ENCODE data around the gene TRABD2A. TPM values are rescaled to one million over a fixed set of nuclear protein-coding genes. Genes with fewer than 3 reads are reported as not detected.

Gene TRABD2A
- total and polyA plus RNA-seq, 9 of the 15 experiments (the other 6 are each of a cell fraction or from before 2014, with no cell fraction given): 0.07 to 0.45 (median 0.25) TPM

DNA sequence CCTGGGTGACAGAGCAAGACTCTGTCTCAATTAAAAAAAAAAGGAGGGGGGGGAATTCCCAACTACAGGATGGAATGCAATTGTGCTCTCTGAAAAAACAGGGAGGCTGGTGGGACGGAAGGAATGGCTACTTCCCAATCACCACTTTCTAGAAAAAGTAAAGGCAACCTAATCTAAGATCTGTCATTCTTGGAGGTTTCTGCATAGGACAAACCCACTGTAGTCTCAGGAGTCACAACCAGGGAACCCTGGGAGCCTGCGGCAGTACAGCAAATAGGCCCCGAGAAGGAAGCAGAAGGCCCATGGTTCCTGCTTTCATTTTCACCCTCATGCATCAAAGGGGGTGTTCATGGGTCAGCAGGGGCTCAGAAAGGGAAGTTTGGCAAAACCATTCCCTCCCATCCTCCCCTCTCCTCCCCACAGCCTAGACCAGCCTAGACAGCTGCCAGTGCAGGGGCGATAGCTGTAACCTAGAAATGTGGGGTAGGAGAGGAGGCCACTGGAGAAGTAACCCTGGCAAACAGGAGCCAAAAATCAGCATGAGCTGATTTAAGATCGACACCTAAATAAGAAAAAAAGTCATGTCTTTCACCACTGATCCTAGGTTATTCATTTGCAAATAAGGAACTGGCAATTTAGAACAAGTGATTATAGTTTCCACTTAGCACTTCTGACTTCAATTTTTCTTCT, 48.0 kb downstream of the TRABD2A start (continued):
- TF ChIP-seq, protein P1, sequence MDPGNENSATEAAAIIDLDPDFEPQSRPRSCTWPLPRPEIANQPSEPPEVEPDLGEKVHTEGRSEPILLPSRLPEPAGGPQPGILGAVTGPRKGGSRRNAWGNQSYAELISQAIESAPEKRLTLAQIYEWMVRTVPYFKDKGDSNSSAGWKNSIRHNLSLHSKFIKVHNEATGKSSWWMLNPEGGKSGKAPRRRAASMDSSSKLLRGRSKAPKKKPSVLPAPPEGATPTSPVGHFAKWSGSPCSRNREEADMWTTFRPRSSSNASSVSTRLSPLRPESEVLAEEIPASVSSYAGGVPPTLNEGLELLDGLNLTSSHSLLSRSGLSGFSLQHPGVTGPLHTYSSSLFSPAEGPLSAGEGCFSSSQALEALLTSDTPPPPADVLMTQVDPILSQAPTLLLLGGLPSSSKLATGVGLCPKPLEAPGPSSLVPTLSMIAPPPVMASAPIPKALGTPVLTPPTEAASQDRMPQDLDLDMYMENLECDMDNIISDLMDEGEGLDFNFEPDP (CRISPR knock-in tag; IDR thresholded peaks at IDR 0.05): no peak
- no peak for TF ChIP-seq NR2C1 (IDR thresholded peaks at IDR 0.05)
- TF ChIP-seq NR2C1 (tag; IDR thresholded peaks at IDR 0.05): no peak

DNA sequence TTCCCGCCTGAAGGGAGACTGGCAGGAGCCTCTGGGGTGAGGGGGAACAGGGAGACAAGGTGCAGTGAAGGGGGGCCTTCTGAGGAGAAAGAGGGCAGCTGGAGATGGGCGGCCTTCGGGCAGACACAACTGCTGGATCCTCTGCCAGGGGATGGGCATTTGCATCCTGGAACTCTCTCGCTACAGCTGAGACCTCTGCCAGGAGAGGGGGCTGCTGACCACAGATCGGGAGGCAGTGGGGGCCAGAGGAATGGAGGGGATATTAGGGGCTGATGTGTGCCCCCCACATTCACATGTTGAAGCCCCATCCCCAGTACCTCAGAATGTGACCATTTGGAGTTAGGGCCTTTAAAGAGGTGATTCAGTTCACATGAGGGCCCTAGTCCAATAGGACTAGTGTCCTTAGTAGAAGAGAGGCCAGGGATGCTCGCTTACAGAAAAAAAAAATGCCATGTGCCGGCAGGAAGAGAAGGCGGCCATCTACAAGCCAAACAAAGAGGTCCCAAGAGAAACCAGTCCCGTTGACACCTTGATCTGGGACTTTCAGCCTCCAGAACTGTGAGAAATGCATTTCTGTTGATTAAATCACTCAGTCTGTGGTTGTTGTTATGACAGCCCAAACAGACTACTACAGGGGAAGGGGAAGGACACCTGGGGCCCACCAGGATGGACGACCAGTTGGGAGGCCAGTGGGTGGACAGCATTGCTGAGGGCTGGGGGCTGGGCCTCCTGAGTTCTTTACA, 50.0 kb downstream of the TRABD2A start:
- in situ Hi-C loops (cut with MboI): no loop called here
- BruUV-seq (replicated peaks): no TSS peak
- POLR2A ChIA-PET: interaction anchor here (0.6 to 0.7 kb wide), 2 partner anchors 8 to 44 kb away, joined by 3 read pairs; no protein-coding TSS in a partner anchor
- TF ChIP-seq, protein P2, sequence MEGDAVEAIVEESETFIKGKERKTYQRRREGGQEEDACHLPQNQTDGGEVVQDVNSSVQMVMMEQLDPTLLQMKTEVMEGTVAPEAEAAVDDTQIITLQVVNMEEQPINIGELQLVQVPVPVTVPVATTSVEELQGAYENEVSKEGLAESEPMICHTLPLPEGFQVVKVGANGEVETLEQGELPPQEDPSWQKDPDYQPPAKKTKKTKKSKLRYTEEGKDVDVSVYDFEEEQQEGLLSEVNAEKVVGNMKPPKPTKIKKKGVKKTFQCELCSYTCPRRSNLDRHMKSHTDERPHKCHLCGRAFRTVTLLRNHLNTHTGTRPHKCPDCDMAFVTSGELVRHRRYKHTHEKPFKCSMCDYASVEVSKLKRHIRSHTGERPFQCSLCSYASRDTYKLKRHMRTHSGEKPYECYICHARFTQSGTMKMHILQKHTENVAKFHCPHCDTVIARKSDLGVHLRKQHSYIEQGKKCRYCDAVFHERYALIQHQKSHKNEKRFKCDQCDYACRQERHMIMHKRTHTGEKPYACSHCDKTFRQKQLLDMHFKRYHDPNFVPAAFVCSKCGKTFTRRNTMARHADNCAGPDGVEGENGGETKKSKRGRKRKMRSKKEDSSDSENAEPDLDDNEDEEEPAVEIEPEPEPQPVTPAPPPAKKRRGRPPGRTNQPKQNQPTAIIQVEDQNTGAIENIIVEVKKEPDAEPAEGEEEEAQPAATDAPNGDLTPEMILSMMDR (IDR thresholded peaks at IDR 0.05 in 2 of 3, conservative IDR thresholded peaks at IDR 0.05 in 1 of 3; ENCODE audit: insufficient read depth in 2 of 3, low read depth in 1 of 3, low read length in 3 of 3): 0 out of 6 replicates have a peak, but pooled peaks of 1 of the 3 experiments have one; percentile 4
- TF ChIP-seq ZNF584 (CRISPR knock-in tag; IDR thresholded peaks at IDR 0.05; ENCODE audit: low read depth): no peak

More for the DNA sequence above, 50.0 kb downstream of the TRABD2A start:
- no peak for DNase-seq (ENCODE audit: extremely low read depth in 1 of 4, low spot score in 3 of 4)
- intact Hi-C loops (cut with micrococcal nuclease): no loop called here
- peaks cover 0 to 26% of the 10 kb centered on the region in 2 experiments; a peak in 3 of 5 replicates for H3K27me3 ChIP-seq (ENCODE audit: control insufficient read depth in 2 of 2, insufficient read depth in 2 of 2, low read length in 2 of 2)
- H3K4me2 ChIP-seq (ENCODE audit: insufficient read depth, low read length): peak overlapping the region; percentile 52; the same call in 1 of the 2 replicates
- H4K20me1 ChIP-seq (replicated peaks; ENCODE audit: control insufficient read depth, insufficient read depth, low read length): no peaks in the 10 kb centered on the region
- H3K79me2 ChIP-seq (ENCODE audit: control insufficient read depth, insufficient read depth, low read length): no peaks in the 10 kb centered on the region
- H3K9ac ChIP-seq (ENCODE audit: insufficient read depth in 1 of 2, low read depth in 2 of 2, low read length in 2 of 2): no peak overlapping the region
- H3K9me3 ChIP-seq (replicated peaks; ENCODE audit: control insufficient read depth, insufficient read depth, low read depth, low read length): no peaks in the 10 kb centered on the region
- H2AFZ ChIP-seq (ENCODE audit: low read depth, low read length): peak overlapping the region; percentile 72; the same call in 1 of the 2 replicates
- CTCF ChIA-PET (ENCODE audit: low intra/inter-chr PET ratio): no interaction called here
- H3K36me3 ChIP-seq (ENCODE audit: control insufficient read depth, insufficient read depth, low read length): no peaks in the 10 kb centered on the region
- WGBS (ENCODE audit: insufficient coverage, low coverage, missing lambda C conversion rate): 11% methylated on average over 9 of the region's 10 CpGs
- no peak for FAIRE-seq
- H3K4me1 ChIP-seq (replicated peaks in 1 of 2; ENCODE audit: control insufficient read depth in 2 of 2, insufficient read depth in 2 of 2, low read length in 2 of 2): peaks cover 7 to 15% of the 10 kb centered on the region in 2 experiments; a peak in 4 of 5 replicates
- H3K27ac ChIP-seq (ENCODE audit: extremely low read depth, low read depth, low read length): no peak overlapping the region
- H3K9me1 ChIP-seq (ENCODE audit: control insufficient read depth, insufficient read depth, low read length): no peaks in the 10 kb centered on the region
- ATAC-seq: no peak
- no peak overlapping the region for H3K4me3 ChIP-seq
